ENCODE results near the gene NUP42. TPM values are rescaled to one million over a fixed set of nuclear protein-coding genes. Genes with fewer than 3 reads are reported as not detected.

The NUP42 gene
- total RNA-seq, 4 donors from 2014 or later: 24.6 to 34.4 (median 28.1) TPM

DNA sequence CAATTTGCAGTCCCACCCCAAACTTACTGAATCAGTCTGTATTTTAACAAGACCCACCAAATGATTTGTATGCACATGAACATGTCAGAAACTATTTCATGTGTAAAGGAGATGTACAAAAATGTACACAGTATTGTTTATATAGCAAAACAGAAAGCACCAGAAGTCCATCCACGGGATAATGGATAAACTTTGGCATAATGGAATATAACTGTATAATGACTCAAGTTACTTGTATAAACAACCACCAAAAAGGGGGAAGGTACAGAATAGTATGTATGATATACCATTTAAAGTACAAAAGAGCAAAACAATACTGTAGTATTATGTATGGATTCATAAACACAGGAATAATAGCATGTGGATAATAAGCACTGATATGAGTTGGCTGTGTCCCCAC, 22.4 kb downstream of the NUP42 start:
- no peak overlapping the region for H3K4me3 ChIP-seq (ENCODE audit: low read depth, poor library complexity, severe bottlenecking)
- DNase-seq (ENCODE audit: low spot score in 2 of 2): no peak
- intact Hi-C loops (cut with DNase I; ENCODE audit: low total_unique reads): no loop called here
- 93 to 97% methylated on average over 1 of the region's 1 CpG for WGBS, 2 donors
- TF ChIP-seq, protein P1, sequence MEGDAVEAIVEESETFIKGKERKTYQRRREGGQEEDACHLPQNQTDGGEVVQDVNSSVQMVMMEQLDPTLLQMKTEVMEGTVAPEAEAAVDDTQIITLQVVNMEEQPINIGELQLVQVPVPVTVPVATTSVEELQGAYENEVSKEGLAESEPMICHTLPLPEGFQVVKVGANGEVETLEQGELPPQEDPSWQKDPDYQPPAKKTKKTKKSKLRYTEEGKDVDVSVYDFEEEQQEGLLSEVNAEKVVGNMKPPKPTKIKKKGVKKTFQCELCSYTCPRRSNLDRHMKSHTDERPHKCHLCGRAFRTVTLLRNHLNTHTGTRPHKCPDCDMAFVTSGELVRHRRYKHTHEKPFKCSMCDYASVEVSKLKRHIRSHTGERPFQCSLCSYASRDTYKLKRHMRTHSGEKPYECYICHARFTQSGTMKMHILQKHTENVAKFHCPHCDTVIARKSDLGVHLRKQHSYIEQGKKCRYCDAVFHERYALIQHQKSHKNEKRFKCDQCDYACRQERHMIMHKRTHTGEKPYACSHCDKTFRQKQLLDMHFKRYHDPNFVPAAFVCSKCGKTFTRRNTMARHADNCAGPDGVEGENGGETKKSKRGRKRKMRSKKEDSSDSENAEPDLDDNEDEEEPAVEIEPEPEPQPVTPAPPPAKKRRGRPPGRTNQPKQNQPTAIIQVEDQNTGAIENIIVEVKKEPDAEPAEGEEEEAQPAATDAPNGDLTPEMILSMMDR (IDR thresholded peaks at IDR 0.05): no peak
- no peak for TF ChIP-seq POLR2A (IDR thresholded peaks at IDR 0.05)

DNA sequence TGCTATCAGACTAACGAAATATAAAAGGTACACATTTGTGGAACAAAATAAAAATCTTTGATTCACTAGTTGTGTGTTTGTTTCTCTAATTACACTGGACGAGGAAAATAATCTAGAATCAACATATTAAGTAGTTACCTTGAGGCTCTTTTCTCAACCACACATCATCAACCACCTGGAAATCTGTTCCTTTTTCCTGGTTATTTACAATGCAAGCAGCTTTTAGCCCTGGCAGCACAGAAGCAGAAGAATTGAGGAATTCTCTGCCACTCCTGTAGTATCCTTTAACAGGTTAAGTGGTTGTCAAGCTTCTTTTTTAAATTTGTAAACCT, 23.7 kb downstream of the NUP42 start:
- H3K4me3 ChIP-seq (ENCODE audit: low read depth, poor library complexity, severe bottlenecking): no peak overlapping the region
- no peak for DNase-seq (ENCODE audit: low spot score in 2 of 2)
- WGBS, 2 donors: 69% methylated on average over 2 of the region's 2 CpGs
- intact Hi-C loops (cut with DNase I; ENCODE audit: low total_unique reads): no loop called here
- TF ChIP-seq POLR2A (IDR thresholded peaks at IDR 0.05): no peak
- TF ChIP-seq, protein P1 (IDR thresholded peaks at IDR 0.05): no peak

DNA sequence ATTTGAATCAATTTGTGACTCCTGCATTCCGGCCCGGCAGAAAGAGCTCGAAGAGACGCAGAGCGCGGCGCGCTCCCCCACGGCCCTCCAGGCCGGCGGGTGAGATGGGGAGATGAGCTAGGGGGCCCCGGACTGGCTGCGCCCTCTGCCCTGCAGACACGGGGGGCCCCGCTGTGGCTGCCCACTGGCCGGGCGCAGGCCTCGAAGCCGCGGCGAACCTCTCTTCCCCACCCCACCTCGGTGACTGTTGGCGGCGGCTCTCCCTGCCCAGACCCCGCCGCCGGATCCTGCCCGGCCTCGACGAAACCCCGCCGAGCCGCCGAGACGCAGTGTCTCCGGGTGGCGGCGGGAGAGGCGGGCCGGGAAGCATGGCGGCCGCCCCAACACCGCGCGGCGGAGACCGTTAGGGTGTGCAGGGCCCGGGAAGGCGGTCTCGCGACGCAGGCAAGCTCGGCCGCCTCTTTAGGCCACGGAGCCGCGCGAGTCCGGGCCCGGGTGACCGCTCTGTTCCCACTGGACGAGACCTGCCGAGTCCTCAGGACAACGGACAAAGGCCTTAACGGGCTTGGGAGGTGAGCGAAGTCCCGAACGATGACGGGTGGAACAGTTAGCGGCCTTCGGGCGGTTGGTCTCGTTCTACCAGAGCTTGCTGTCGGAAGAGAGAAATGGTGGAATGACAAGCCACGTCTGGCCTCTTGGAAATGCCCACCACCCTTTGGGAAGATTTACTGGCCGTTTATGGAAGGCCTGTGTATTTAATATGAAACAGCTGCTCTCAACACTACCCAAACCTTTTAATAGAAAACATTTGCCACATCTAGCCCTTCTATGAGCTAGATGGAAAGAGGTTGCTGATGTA, 24.3 kb downstream of the NUP42 start:
- H3K4me3 ChIP-seq (ENCODE audit: low read depth, poor library complexity, severe bottlenecking): no peak overlapping the region
- TF ChIP-seq, protein P1 (IDR thresholded peaks at IDR 0.05): no peak
- TF ChIP-seq POLR2A (IDR thresholded peaks at IDR 0.05): no peak
- intact Hi-C loops (cut with DNase I; ENCODE audit: low total_unique reads): no loop called here
- WGBS, 2 donors: 39 to 46% methylated on average over 61 to 66 of the region's 76 CpGs
- no peak for DNase-seq (ENCODE audit: low spot score in 2 of 2)

DNA sequence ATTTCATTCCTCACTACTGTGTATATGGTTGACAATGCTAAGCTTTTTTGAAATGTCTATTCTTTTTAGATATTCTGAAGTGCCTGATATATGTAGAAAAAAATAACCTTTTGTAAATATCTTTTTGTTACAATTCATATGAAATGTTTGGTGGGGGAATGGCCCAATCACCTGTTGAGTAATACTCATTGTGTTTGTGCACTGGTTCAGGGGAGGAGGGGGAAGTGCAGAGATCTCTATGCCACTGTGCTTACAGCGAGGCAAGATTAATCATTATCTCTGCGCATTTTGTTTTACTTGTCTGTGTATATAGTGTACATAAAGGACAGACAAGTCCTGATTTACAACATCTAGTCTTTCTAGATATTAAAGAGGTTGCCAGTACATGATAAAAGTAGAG, 25.2 kb downstream of the NUP42 start:
- intact Hi-C loops (cut with DNase I; ENCODE audit: low total_unique reads): no loop called here
- H3K4me3 ChIP-seq (ENCODE audit: low read depth, poor library complexity, severe bottlenecking): no peak overlapping the region
- WGBS, 2 donors: 92 to 95% methylated on average over 2 of the region's 2 CpGs
- DNase-seq (ENCODE audit: low spot score in 2 of 2): no peak
- no peak for TF ChIP-seq POLR2A (IDR thresholded peaks at IDR 0.05)
- TF ChIP-seq, protein P1 (IDR thresholded peaks at IDR 0.05): no peak

DNA sequence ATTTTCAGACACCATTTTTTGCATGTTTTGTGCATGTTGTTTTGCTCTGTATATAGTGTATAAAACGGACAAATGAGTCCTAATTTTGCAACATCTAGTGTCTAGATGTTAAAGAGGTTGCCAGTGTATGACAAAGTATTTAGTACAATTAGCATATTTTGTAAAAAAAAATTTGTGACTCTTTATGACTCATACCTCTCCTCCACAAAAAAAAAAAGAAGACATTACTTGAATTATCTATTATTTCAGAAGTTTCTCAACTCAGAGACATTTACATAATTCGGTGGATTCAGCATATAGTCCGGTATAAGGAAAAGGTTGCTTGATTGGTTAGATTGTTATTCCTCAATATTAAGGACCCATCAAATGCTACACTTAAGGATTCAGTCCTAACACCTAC, 26.0 kb downstream of the NUP42 start:
- no peak overlapping the region for H3K4me3 ChIP-seq (ENCODE audit: low read depth, poor library complexity, severe bottlenecking)
- TF ChIP-seq POLR2A (IDR thresholded peaks at IDR 0.05): no peak
- TF ChIP-seq, protein P1 (IDR thresholded peaks at IDR 0.05): no peak
- intact Hi-C loops (cut with DNase I; ENCODE audit: low total_unique reads): no loop called here

DNA sequence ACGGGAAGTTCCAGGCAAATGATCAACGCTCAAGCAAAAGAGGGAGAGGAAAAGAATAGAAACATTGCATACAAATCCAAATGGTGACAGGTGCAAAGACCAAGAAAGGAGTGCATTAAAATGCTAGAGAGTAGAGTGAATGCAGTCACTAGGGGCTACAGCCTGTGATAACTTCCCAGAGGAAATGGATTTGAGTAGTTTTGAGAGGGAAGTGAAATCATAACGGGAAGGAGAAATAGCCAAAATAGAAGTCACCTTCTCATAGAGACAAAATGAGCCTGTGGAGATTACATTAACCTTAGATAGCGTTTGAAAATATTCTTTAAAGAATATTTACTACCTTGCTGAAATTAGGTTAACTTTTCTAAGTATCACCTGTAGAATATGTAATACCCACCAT, 26.5 kb downstream of the NUP42 start:
- intact Hi-C loops (cut with DNase I; ENCODE audit: low total_unique reads): no loop called here
- 83% methylated on average over 4 of the region's 4 CpGs for WGBS, 2 donors
- H3K4me3 ChIP-seq (ENCODE audit: low read depth, poor library complexity, severe bottlenecking): no peak overlapping the region
- no peak for DNase-seq (ENCODE audit: low spot score in 2 of 2)
- no peak for TF ChIP-seq POLR2A (IDR thresholded peaks at IDR 0.05)
- TF ChIP-seq, protein P1 (IDR thresholded peaks at IDR 0.05): no peak

More for the DNA sequence above, 26.0 kb downstream of the NUP42 start:
- DNase-seq (ENCODE audit: low spot score in 2 of 2): no peak
- 66 to 72% methylated on average over 3 of the region's 3 CpGs for WGBS, 2 donors

Measured in lower leg skin (tissue), 4 donors.